A673 (cell line): Measurements from ENCODE around the gene RAB8B. TPM values are rescaled to one million over a fixed set of nuclear protein-coding genes. Genes with fewer than 3 reads are reported as not detected.

ENCODE experiments used
- BruUV-seq: library from RNA; stranded (reverse); fragments of 400-500 nt; replicated peaks from 2 replicates; lab custom pipeline; 2021; lab: Mats Ljungman, UMichigan
- CTCF ChIA-PET: fragments of 300-600 bp; sonication (Branson Sonifier 250); formaldehyde crosslinking; loops from one replicate; lab custom pipeline; 2022; ENCODE audit warnings: antibody characterized with exemption; lab: Charles Lee
- POLR2A ChIA-PET: fragments of 300-600 bp; sonication (Branson Sonifier 250); formaldehyde crosslinking; loops from one replicate; lab custom pipeline; 2022; ENCODE audit warnings: antibody characterized with exemption; ENCODE audit not compliant: low non-redundant PET; lab: Charles Lee
- DNase-seq: peaks from one replicate; pipeline ENCODE4 v3.0.0-alpha.2; 2015; ENCODE audit warnings: low spot score
- H3K27ac ChIP-seq: fragments of 200-600 bp; sonication (generic); 2 replicates; pipeline ENCODE4 v1.5.1; 2016; ENCODE audit warnings: mixed run types, low read depth, mild to moderate bottlenecking, mixed read lengths, antibody characterized with exemption, low read length; ENCODE audit not compliant: poor library complexity, severe bottlenecking
- H3K27me3 ChIP-seq: fragments of 200-600 bp; sonication (generic); replicated peaks from 2 replicates; pipeline ENCODE4 v1.6.1; 2017; ENCODE audit warnings: mixed run types, low read depth, mild to moderate bottlenecking, mixed read lengths, antibody characterized with exemption, low read length; ENCODE audit not compliant: insufficient read depth, poor library complexity
- H3K36me3 ChIP-seq: fragments of 200-600 bp; sonication (generic); 2 replicates; pipeline ENCODE4 v1.6.1; 2016; ENCODE audit warnings: mixed run types, mild to moderate bottlenecking, mixed read lengths, antibody characterized with exemption, low read length; ENCODE audit not compliant: insufficient read depth, poor library complexity, severe bottlenecking
- H3K4me1 ChIP-seq: fragments of 200-600 bp; sonication (generic); 2 replicates; pipeline ENCODE4 v1.6.1; 2017; ENCODE audit warnings: mixed run types, mild to moderate bottlenecking, mixed read lengths, antibody characterized with exemption, low read length; ENCODE audit not compliant: insufficient read depth, poor library complexity, severe bottlenecking
- H3K4me3 ChIP-seq: fragments of 200-600 bp; sonication (generic); 2 replicates; pipeline ENCODE4 v1.5.1; 2016; ENCODE audit warnings: low read depth, mixed run types, mild to moderate bottlenecking, mixed read lengths, low read length; ENCODE audit not compliant: poor library complexity, severe bottlenecking
- H3K9me3 ChIP-seq: fragments of 200-600 bp; sonication (generic); 2 replicates; pipeline ENCODE4 v1.6.1; 2016; ENCODE audit warnings: mixed run types, low read depth, mild to moderate bottlenecking, mixed read lengths, antibody characterized with exemption, low read length; ENCODE audit not compliant: poor library complexity, severe bottlenecking
- CTCF ChIP-seq: fragments of 300-800, 200-600 bp; sonication (generic); conservative IDR thresholded peaks from 2 replicates; pipeline ENCODE4 v1.5.1; 2017; ENCODE audit warnings: low read depth, mild to moderate bottlenecking, antibody characterized with exemption, low read length, moderate library complexity, mixed read lengths
- EZH2 ChIP-seq: fragments of 200-600 bp; sonication (generic); IDR thresholded peaks from 2 replicates; pipeline ENCODE4 v1.6.1; 2017; ENCODE audit warnings: borderline replicate concordance, low read depth, mild to moderate bottlenecking, mixed read lengths, antibody characterized with exemption, low read length; ENCODE audit not compliant: poor library complexity, severe bottlenecking
- intact Hi-C: fragments of 100-400 bp; cut with micrococcal nuclease; formaldehyde crosslinking; loops from one replicate; pipeline ENCODE4 v1.10.0; 2022; ENCODE audit not compliant: unreplicated experiment
- total RNA-seq: library from RNA; stranded (reverse); gene quantifications from 2 replicates; pipeline ENCODE4 v1.2.3, GENCODE V29; 2021

RAB8B gene
- total RNA-seq, 1 experiment from 2014 or later: 29.1 TPM

GRCh38 chr15:63197626-63198025 is 8.2 kb downstream of the RAB8B start:
- Histone ChIP-seq H3K27me3 (no peaks in the 10 kb centered on the region), H3K4me1 (peaks cover 35% of the 10 kb centered on the region), H3K4me3 (no peak overlapping the region), H3K9me3 (no peaks in the 10 kb centered on the region), H3K36me3 (no peaks in the 10 kb centered on the region), H3K27ac (no peak overlapping the region)
- ChIA-PET POLR2A (interaction anchor here (0.6 kb wide), 1 partner anchor 218 kb away, joined by 3 read pairs; no protein-coding TSS in a partner anchor), CTCF (no interaction called here)
- intact Hi-C loops: no loop called here
- no TSS peak for BruUV-seq
- DNase-seq: no peak
- no peak for TF ChIP-seq EZH2
- no peak for TF ChIP-seq CTCF

GRCh38 chr15:63198371-63199250 is 9.2 kb downstream of the RAB8B start:
- ChIA-PET POLR2A (no interaction called here), CTCF (no interaction called here)
- no peak for DNase-seq
- Histone ChIP-seq H3K9me3 (no peaks in the 10 kb centered on the region), H3K36me3 (no peaks in the 10 kb centered on the region), H3K27ac (peak overlapping the region; percentile 32), H3K4me1 (peaks cover 39% of the 10 kb centered on the region), H3K27me3 (no peaks in the 10 kb centered on the region), H3K4me3 (no peak overlapping the region)
- BruUV-seq: no TSS peak
- intact Hi-C loops: no loop called here
- TF ChIP-seq CTCF (no peak), EZH2 (no peak)

GRCh38 chr15:63200464-63201249 is 11.3 kb downstream of the RAB8B start:
- no peaks in the 10 kb centered on the region for H3K27me3 ChIP-seq
- CTCF ChIA-PET: no interaction called here
- intact Hi-C loops: no loop called here
- peaks cover 24% of the 10 kb centered on the region for H3K4me1 ChIP-seq
- TF ChIP-seq CTCF (no peak), EZH2 (no peak)
- H3K27ac ChIP-seq: no peak overlapping the region
- H3K9me3 ChIP-seq: no peaks in the 10 kb centered on the region
- no peak overlapping the region for H3K4me3 ChIP-seq
- no peaks in the 10 kb centered on the region for H3K36me3 ChIP-seq
- POLR2A ChIA-PET: no interaction called here
- no TSS peak for BruUV-seq
- no peak for DNase-seq
